ENCODE measurements around the gene CABP4.
A peak's percentile ranks its signal among the peaks of the same experiment; 100 is the strongest.

CABP4 gene

GRCh38 chr11:67498544-67498972 lies 43.4 kb downstream of the CABP4 start:
- DNase-seq = no peak

GRCh38 chr11:67499808-67500483 lies 44.8 kb downstream of the CABP4 start:
- DNase-seq = no peak

GRCh38 chr11:67500484-67500821 lies 45.3 kb downstream of the CABP4 start:
- no peak for DNase-seq

GRCh38 chr11:67500831-67501715 lies 45.9 kb downstream of the CABP4 start:
- no peak for DNase-seq

- DNase-seq = no peak
Observed at GRCh38 chr11:67501854-67502253, 46.7 kb downstream of the CABP4 start.

- no peak for DNase-seq
Observed at GRCh38 chr11:67502328-67502979, 47.3 kb downstream of the CABP4 start.

- no peak for DNase-seq
Observed at GRCh38 chr11:67503119-67504004, 48.2 kb downstream of the CABP4 start.

- peak; percentile 56 to 59 for DNase-seq
Observed at GRCh38 chr11:67504005-67504949, 49.1 kb downstream of the CABP4 start.

GRCh38 chr11:67504950-67505581 lies 49.9 kb downstream of the CABP4 start, which contains the start of gene PITPNM1:
Gene PITPNM1 (minus strand): TSS chr11:67505363. CDS start chr11:67504180, 1,183 bp downstream.
- peak; percentile 85 to 89 for DNase-seq

GRCh38 chr11:67505605-67506396 lies 50.6 kb downstream of the CABP4 start:
- peak; percentile 92 to 95 for DNase-seq

GRCh38 chr11:67506426-67507051 lies 51.4 kb downstream of the CABP4 start:
- DNase-seq = no peak

- DNase-seq = peak in 1 of 2 experiments; percentile 41
Observed at GRCh38 chr11:67507242-67507863, 52.2 kb downstream of the CABP4 start.

- peak; percentile 99 for DNase-seq
Observed at GRCh38 chr11:67507864-67508485, 52.8 kb downstream of the CABP4 start, which contains the start of gene CDK2AP2. Gene CDK2AP2 (minus strand): TSS chr11:67508162. CDS start chr11:67508082, 80 bp downstream.

- DNase-seq = peak; percentile 98
Observed at GRCh38 chr11:67508486-67509121, 53.5 kb downstream of the CABP4 start.

GRCh38 chr11:67510023-67510345 lies 54.8 kb downstream of the CABP4 start:
- no peak for DNase-seq
